Left ventricle myocardium inferior (tissue), 1 donor: Measurements from ENCODE around the gene ERRFI1. TPM values are rescaled to one million over a fixed set of nuclear protein-coding genes. Genes with fewer than 3 reads are reported as not detected.

Experiments
- DNase-seq: peaks from one replicate; pipeline ENCODE4 v3.0.0-alpha.2; 2020
- H3K27ac ChIP-seq: fragments of 200-600 bp; replicated peaks from 2 replicates; pipeline ENCODE4 v1.8.0; 2021
- H3K27me3 ChIP-seq: fragments of 200-600 bp; 2 replicates; pipeline ENCODE4 v1.8.0; 2021; ENCODE audit warnings: low read depth
- H3K36me3 ChIP-seq: fragments of 200-600 bp; 2 replicates; pipeline ENCODE4 v1.8.0; 2021
- H3K4me1 ChIP-seq: fragments of 200-600 bp; 2 replicates; pipeline ENCODE4 v1.8.0; 2021
- H3K4me3 ChIP-seq: fragments of 200-600 bp; 2 replicates; pipeline ENCODE4 v1.8.0; 2021; ENCODE audit warnings: mild to moderate bottlenecking, moderate library complexity
- H3K9me3 ChIP-seq: fragments of 200-600 bp; replicated peaks from 2 replicates; pipeline ENCODE4 v1.8.0; 2021
- intact Hi-C: fragments of 100-400 bp; cut with micrococcal nuclease; formaldehyde crosslinking; loops from one replicate; pipeline ENCODE4 v1.11.0; 2022
- total RNA-seq: library from RNA; stranded (reverse); fragmentation: NEBNext Ultra II Directional; extraction: Animal tissue kit (Norgen Biotek cat#: 25700); gene quantifications from one replicate; pipeline ENCODE4 v1.2.1, GENCODE V29; 2021
- TF ChIP-seq, protein P1 (sequence below): fragments of 200-600 bp; IDR thresholded peaks from 2 replicates; pipeline ENCODE4 v1.8.0; 2021; ENCODE audit warnings: antibody characterized with exemption, mild to moderate bottlenecking, borderline replicate concordance
- donor health status: DM: no; HTN: yes; CAD: no; lungs with severe emphysema.

The ERRFI1 gene
- total RNA-seq, 1 donor from 2014 or later, result 10.8 TPM

DNA sequence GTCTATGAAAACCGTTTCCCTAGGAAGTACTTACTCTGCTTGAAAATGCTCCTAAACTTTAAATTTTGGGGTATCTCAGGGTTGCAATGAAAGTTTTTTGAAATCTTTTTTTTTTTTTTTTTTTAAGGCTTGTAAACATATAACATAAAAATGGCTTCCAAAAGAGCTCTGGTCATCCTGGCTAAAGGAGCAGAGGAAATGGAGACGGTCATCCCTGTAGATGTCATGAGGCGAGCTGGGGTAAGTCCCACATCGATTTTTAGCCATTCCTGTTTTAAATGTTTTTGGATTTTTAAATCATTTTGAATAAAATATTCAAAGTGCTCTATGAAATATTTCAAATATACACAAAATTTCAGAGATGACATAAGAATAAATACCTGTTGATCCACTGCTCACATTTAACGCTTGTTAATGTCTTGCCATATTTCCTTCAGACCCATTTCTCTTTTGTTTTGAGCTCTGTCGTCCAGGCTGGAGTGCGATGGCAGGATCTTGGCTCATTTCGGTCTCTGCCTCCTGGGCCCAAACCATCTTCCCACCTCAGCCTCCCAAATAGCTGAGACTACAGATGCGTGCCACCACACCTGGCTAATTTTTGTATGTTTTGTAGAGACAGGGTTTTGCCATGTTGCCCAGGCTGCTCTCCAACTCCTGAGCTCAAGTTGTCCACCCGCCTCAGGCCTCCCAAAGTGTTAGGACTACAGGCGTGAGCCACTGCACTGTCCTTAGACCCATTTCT lies 63.3 kb downstream of the ERRFI1 start:
- peaks cover 48% of the 10 kb centered on the region for H3K36me3 ChIP-seq
- peak overlapping the region; percentile 92 for H3K27ac ChIP-seq
- H3K9me3 ChIP-seq, result no peaks in the 10 kb centered on the region
- H3K4me3 ChIP-seq, result peak overlapping the region; percentile 76
- intact Hi-C loops, result no loop called here
- TF ChIP-seq, protein P1, sequence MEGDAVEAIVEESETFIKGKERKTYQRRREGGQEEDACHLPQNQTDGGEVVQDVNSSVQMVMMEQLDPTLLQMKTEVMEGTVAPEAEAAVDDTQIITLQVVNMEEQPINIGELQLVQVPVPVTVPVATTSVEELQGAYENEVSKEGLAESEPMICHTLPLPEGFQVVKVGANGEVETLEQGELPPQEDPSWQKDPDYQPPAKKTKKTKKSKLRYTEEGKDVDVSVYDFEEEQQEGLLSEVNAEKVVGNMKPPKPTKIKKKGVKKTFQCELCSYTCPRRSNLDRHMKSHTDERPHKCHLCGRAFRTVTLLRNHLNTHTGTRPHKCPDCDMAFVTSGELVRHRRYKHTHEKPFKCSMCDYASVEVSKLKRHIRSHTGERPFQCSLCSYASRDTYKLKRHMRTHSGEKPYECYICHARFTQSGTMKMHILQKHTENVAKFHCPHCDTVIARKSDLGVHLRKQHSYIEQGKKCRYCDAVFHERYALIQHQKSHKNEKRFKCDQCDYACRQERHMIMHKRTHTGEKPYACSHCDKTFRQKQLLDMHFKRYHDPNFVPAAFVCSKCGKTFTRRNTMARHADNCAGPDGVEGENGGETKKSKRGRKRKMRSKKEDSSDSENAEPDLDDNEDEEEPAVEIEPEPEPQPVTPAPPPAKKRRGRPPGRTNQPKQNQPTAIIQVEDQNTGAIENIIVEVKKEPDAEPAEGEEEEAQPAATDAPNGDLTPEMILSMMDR, result no peak
- no peaks in the 10 kb centered on the region for H3K27me3 ChIP-seq
- H3K4me1 ChIP-seq, result peaks cover 69% of the 10 kb centered on the region
- no peak for DNase-seq

DNA sequence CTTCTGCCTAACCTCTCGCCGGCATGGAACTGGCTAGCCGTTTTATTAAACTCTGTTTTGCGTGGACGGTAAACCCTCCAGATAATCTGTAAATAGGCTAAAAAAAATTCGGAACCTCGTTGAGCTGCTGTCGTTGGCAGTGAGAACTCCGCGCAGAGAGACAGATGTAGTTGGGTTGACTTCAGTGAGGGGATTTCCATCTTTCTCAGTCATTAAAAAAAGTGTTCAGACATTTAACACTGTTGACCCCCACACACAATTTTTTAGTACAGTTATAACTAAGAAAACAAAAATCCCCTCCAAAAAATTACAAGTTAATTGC lies 64.1 kb downstream of the ERRFI1 start:
- Histone ChIP-seq H3K9me3 (no peaks in the 10 kb centered on the region), H3K27ac (peak overlapping the region; percentile 92), H3K27me3 (no peaks in the 10 kb centered on the region), H3K4me3 (peak overlapping the region; percentile 76), H3K4me1 (peaks cover 61% of the 10 kb centered on the region), H3K36me3 (peaks cover 42% of the 10 kb centered on the region)
- intact Hi-C loops, result no loop called here
- no peak for DNase-seq
- TF ChIP-seq, protein P1, result no peak

Other genes starting within 250 kb of the ERRFI1 start
- gene PER3, start 242.0 kb downstream of the ERRFI1 start, total RNA-seq, result 12.5 TPM
- not detected for gene UTS2, start 173.2 kb downstream of the ERRFI1 start, total RNA-seq
- not detected for gene TNFRSF9, start 85.5 kb downstream of the ERRFI1 start, total RNA-seq
- 329 TPM for gene PARK7, start 64.6 kb downstream of the ERRFI1 start, total RNA-seq